Retina (tissue), 1 donor: ENCODE measurements around the gene RTP5.

Experiments used
- DNase-seq: peaks from one replicate; pipeline ENCODE4 v3.0.0-alpha.2; 2016

RTP5 gene

DNA sequence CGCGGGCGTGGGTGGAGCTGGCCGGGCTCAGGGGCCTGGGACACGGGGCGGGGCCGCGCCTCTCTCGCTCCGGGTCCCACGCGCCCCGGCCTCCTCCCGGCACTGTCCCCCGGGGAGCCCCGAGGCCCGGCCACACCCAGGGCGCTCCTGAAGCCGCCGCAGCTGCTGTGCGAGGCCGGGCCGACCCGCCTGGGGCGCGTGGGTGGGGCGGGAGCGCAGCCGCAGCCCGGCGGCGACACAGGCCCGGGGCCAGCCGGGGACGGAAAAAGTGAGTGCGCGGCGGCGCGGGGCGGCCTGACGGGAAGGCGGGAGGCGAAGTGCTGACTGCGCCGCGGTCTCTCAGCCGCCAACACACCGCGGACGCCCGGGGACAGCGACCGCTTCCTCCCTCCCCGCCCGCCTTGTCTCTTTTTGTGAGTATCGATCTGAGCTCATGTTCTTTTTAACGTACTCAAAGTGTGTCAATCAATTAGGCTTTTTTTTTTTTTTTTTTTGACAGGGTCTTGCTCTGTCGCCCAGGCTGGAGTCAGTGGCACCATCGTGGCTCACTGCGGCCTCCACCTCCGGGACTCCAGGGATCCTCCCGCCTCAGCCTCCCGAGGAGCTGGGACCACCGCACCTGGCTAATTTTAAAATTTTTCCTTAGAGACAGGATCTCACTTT, 25.3 kb upstream of the RTP5 start:
- DNase-seq: peak; percentile 58

DNA sequence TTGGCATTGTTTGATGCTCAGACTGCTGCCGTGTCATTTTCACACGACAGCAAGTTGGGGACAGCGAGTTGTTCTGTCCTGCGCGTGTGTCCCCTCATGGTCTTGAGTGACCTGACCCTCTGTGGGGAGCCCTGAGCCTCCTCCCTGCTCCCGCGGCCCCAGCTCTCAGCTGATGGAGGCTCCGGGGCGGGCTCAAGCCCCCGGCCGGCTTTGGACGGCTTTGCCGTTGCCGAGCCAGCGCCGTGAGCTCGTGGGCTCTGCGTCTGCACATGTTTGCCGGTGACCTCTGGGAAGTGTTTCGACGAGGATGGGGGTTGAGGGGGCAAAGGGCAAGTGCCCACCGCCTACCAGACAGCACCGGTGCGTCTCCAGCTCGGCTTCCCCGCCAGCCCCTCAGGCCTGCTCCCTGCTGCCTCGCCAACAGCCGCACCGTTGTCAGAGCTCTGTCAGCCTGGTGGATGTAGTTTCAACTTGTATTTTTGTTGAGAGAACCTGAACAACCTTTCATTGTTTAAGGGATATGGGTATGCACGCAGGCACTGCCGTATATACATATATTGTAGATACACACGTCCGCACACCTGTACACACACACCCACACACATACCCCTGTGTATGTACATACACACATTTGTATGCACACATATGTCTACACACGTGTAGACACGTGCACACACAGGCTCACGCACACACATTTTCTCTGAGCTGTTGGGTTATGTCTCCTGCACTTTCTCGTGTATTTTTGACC, 24.5 kb upstream of the RTP5 start:
- DNase-seq: peak; percentile 30

DNA sequence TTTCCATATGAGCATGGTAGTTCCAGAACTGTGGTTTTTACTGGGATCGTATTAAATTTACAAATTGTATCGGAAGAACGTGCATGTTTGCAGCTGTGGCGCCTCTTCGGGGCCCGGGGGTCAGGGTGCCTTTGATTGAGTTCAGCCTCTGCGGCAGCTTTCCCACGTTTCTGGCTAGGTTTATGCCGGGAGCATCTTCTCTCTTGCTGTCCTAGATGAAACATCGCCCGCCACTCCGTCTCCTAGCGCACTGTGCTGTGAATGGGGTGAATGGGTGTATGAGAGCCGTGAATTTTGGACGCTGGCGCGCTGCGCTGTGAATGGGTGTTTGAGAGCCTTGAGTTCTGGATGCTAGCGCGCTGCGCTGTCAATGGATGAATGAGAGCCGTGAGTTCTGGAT, 23.1 kb upstream of the RTP5 start:
- DNase-seq: no peak

DNA sequence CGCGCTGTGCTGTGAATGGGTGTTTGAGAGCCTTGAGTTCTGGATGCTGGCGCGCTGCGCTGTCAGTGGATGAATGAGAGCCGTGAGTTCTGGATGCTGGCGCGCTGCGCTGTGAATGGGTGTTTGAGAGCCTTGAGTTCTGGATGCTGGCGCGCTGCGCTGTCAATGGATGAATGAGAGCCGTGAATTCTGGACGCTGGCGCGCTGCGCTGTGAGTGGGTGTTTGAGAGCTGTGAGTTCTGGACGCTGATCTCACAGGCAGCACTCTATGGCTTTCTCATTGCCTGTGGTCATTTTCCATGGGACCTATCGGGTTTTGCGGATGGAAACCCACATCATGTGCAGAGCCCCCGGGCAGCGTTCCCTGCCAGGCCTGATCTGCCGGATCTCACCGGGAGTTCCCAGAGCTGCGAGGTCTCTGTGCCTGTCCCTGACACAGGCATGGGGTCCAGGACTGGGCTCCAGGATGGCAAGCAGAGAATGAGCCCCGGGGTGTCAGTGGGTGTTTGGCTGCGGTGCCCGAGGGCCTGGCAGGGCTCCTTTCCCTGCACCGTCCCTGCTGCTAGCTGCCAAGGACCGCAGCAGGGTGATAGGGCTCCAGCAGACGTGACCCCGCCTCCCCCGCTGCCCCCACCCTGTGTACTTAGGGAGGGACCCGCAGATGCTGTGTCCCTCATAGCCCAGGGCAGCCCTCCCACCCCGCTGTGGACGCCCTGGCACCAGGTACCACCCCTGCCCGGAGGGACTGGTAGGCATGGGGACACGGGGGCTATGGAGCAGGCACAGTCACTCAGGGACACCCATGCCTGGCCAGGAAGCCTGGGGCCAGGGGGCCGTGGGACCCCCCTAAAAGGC, 20.5 kb upstream of the RTP5 start:
- no peak for DNase-seq

DNA sequence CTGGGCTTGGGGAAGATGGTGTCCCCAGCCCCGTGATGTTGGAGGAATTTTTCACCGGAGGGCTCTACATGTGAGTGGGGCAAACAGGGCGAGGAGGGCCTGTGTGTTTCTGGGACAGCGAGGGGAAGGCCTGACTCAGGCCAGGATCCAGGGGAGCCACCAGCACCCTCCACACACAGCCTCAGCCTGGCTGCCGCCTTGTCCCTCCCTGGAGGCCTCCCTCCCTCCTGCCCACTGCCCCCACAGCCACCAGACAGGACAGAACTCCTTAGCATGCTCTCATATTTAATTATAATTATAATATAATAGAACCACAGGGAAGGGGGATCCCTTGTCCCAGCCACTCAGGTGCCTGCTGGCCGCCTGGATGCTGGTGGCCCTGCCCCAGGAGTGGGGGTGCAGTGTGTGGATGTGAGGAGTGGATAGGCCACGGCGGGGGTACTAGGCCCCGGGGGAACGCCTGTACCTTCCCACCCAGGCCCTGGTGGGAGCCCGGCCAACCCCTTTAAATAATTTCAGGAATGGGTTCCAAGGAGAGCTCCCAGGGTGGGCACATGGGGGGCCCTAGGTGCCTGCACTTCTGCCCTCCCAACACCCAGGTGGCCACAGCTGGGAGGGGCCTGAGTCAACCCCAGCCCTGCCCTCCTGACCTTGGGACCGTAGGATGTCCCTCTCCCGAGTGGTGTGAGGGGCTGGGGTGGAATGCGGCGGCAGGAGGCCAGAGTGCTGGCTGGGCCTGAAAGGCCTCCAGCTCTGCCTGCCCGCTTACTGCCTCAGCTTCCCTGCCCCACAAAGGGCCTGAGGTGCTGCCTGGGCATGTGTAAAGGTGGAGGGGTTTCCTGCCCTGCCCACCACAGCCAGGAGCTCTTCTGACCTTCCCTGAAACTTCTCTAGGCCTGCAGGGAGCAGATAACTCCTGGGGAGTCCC, 19.6 kb upstream of the RTP5 start:
- no peak for DNase-seq

DNA sequence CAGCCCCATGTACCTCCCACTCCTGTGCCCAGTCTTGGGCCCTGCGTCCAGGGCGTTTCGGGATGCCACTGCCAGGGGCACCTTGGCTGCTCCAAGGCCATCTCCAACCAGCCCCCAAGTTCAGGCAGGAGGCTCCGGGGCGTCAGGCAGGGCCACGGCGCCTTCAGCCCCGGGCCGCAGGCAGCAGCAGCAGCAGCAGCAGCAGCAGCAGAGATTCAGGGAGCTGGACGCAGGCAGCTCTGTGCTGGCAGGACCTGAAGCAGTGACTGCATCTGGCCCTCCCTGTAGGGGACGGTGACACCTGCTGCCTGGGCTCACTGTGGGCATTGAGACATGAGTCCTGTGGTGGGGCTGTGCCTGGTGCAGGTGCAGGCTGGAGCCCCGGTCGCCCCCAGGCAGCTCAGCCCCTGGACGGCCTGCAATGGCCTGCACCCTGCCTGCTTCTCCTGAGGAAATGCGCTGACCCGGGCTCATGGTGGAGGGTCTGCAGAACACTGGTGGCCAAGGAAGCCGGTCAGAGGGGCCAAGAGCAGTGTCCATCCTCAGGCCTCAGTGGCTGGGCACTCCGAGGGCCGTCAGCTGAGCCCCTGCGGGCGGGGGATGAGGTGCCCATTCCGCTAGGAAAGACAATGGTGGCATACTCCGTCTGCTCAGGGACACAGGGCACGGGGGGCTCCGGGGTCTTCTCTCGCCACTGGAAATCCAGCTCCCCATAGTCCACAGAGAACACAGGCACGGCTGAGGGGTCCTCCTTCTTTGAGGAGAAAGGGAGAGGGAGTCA, 18.8 kb upstream of the RTP5 start:
- DNase-seq: peak; percentile 22

DNA sequence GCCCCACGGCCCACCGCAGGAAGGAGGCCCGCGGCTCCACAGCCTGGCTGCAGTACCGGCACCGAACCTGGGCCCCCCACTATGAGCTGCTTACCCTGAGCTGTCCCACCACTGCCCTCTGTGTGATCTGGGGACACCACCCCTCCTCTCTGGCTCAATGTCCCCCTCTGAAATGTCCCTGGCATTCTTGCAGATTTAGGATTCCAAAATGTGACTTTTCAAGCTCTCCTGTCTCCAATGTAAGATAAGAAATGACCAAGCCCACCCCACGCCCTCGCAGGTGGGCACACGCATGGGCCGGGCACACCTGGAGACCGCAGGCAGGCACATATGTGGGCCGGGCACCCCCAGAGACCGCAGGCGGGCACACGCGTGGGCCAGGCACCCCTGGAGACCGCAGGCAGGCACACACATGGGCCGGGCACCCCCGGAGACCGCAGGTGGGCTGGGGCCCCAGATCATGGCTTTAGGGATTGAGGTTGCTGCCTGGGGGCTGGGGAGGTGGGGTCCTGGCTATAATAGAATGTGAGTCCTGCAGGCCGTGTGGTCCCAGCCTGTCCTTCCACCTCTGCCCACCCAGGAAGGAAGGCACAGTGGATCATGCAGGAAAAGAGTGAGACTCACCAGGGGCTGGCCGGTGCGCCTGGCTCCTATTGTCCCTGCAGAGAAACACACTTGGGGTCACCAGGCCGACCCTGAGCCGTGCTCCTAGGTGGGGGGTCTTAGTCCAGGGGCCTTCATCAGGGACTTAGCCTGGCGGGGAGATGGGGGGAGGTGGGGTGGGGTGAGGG, 18.0 kb upstream of the RTP5 start:
- DNase-seq: no peak

DNA sequence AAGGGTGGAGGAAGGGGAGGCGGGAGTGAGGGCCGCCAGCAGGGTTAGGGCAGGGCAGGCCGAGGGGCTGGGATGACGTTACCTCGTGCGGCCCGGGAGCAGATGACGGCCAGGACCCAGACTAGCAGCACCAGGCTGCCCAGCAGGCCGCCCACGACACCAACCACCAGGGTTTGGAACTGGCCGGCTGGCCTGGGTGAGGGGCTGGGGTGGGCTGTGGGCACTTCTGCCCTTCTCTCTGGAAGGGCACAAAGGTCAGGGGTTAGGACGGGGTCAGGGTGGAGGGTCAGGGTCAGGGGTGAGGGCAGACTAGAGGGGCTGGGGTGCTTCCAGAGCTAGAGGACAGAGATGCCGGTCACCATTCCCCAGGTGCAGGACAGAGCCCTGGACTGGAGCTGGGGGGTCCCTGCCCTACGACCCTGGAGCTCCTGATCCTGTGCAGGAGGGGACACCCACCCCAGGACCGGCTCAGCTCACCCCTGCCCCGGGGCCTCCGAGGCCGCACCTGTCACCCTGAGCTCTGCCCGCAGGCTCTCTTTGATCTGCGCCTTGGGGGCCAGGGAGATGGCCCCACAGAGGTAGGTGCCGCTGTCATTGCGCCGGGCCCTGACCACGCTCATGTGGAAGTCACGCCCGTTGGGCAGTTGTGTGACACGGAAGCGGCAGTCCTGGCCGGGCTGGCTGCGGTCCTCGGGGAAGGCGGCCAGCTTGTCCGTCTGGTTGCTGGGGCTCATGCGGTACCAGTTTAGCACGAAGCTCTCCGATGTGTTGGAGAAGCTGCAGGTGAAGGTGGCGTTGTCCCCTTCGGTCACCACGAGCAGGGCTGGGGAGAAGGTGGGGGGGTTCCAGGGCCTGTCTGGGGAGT, 17.2 kb upstream of the RTP5 start:
- DNase-seq: no peak

DNA sequence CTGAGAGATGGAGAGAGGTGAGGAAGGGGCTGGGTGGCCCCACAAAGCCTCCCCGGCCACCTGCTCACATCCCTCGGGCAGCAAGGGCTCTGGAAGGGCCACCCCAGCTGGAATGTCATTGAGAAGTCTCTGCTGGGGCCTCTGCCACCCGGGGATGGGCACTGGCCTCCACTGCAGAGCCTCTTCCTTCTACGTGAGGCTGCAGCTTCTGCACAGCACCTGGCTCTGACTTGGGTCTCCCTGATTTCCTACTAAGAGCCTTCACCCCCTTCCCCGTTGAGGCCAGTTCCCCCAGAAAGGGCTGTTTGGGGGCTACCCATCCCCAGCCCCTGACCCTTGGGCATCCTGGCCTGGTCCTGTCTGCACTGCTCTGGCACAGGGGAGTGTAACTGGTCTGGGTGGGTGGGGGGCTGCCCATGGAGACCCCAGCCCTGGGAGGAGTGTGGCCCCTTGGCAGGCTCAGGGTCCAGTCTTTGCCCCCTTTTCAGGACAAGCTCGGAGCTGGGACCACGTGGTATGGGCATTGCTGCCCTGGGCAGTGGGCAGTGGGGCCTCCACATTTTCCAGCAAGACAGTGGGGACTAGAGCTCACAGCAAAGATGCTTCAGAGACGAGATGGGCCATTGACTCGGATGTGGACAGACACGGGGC, 16.4 kb upstream of the RTP5 start:
- no peak for DNase-seq

DNA sequence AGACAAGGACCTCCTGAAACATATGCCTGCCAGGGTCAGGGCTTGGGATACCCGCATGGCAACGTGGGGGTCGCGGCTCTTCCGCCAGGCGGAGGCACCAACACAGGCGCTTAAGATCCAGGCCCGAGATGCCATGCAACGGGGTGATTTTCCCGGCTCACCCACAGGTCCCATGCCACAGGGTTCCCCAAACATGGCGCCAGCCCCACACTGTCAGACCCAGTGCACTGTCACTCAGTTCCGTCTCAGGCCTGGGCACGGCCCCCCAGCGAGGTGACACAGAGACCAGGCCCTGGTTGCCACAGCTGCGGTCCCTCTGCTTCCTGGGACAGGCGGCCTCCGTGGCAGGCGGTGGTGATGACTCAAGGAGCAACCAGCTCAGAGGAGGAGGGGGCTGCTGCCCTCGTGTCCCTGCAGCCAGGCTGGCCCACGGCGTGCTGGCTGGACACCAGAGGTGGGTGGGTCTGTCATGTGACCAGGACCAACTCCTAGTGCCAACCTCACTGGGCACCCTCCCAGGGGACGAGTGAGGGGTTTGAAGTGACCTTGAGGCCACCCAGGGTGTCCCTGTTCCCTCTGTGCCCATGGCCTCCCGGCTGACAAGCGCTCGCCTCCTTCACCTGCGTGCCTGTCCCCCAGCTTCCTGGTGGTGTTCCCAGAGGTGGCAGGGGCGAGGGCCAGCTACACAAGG, 15.7 kb upstream of the RTP5 start:
- DNase-seq: no peak

DNA sequence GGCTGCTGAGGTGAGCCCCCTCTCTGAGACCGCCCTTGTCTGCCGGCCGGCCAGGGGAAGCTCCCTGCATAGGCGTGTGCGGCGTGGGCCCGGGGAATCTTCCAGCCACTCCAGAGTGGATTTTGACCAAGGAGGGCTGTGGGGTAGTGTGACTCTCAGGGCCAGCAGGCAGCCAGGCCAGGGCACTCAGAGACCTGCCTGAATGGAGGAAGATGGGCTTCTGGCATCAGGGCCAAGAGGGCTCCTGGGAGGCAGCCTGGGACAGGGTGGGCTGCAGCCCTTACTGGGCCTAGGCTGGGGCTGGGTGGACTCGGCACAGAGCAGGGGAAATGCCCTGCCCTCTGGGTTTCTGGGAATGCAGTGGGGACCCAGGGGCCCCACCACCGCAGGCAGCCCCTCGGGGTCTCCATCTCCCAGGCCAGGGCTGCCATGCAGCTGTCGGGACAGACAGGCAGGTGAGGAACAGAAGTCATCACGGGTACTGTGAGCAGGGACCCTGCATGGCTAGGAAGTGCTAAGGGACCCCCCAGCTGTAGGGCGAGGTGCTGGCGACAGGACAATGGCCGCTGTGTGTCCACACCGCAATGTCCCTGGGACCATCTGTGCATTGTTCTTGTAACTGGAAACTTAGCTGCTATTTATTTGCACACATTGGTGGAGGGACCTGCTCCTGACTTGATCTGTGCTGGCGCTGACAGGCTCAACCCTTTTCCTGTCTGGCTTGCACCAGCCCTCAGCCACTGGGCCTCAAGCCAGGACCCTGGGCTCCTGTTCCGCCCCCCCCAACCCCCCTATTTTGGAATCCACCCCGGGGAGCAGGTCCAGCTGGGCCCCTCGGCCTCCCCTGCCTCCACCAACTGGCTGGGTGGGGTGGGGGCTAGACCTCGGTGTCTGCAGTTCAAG, 14.9 kb upstream of the RTP5 start:
- DNase-seq: no peak

DNA sequence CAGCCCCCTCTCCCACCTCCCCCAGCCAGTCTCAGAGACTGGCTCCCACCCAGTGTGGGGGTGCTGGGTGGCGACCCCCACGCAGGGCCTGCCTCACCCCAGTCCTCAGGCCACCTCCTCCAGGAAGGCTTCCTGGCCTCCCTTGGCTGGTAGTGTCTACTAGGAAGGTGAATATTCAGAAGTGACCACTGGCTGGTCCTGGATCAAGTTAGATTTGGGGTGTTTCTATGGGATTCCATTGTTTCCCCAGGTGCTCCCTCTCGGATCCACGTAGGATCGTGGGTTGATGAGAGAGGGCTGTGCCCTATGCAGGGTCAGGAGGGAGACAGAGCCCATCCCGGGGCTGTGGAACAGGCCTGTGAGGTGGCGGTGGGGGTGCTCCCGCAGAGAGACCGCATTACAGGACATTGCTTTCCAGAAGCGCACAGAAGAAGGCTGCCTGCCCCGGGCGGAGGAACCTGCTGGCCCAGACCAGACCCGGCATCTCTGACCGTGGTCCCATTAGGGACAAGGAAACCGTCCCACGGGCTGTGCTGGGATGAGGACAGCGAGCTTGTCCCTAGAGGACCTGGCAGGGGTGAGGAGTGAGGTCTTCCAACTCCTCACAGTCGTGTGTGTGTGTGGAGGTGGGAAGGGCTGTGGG, 14.2 kb upstream of the RTP5 start:
- DNase-seq: no peak

DNA sequence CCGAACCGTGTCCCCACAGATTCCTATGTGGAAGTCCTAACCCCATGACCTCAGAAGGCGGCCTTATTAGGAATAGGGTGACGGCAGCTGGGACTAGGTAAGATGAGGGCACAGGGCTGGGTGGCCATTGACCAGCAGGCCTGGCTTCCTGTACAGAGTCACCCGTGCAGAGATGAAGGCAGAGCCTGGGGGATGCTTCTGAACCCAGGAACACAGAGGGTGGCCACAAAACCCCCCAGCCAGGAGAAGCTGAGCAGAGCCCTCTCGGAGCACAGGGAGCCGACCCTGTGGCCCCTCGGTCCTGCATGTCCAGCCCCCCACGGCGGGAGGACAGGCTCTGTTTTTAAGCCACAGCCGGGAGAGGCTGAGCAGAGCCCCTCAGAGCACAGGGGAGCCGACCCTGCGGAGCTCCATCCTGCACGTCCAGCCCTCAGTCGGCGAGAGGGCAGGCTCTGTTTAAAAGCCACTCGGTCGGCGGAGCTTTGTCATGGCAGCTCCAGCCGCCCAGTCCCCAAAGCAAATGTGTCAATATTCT, 13.6 kb upstream of the RTP5 start:
- DNase-seq: no peak

DNA sequence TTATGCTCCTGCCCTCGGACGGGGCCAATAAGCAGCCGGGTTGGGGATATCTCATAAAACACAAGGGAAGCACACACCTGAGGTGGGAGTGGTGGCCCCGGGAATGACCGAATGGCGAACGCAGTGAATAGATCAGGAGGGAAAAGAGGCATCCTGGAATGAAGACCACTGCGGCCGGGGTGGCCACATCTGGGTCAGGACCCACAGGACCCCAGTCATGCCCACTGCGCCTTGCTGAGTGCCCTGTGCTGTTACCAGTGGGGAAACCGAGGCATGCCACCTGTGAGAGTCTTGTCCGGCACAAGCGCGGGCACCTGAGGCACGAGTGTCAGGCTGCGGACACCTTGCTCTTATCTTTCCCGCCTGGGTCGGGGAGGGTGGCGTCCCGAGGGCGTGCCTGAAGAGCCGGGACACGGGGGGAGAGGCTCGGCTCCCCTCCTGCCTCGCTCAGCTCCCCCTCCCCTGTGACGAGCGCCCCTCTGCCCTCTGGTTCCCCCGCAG, 12.4 kb upstream of the RTP5 start:
- no peak for DNase-seq

DNA sequence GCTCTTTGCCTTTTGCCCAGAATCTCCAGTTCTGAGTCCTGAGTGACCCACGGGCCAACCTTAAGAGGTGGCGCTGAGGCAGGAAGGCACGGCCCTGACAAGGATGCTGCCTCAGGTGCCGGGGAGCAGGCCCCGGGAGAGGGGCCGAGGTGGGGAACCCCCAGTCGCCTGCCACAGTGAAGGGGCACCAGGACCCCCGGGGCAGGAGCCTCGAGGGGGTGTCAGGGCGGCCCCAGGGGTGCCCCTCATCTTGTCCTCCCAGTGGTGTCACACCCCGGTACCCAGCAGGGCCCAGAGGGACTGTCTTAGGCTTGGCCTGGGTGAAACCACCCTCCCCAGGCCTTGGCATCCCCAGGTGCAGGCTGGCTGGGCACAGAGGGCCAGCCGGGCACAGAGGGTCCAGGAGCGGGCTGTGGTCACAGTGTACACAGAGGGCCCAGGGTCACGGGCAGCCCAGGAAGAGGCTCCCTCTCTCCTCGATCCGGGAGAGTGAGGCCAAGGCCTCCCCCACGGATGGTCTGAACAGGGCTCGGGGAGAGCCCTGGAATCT, 11.9 kb upstream of the RTP5 start:
- DNase-seq: no peak
